BE2C (cell line): Measurements from ENCODE around the gene ZNF836. TPM values are rescaled to one million over a fixed set of nuclear protein-coding genes. Genes with fewer than 3 reads are reported as not detected.

ENCODE experiments used
- DNase-seq: peaks from one replicate; pipeline ENCODE4 v3.0.0-alpha.2; 2020
- H3K27me3 ChIP-seq: fragments of 250-450 bp; sonication (Bioruptor Pico); 2 replicates; pipeline ENCODE4 v1.5.1; 2020; ENCODE audit warnings: mild to moderate bottlenecking
- H3K36me3 ChIP-seq: fragments of 250-450 bp; sonication (Bioruptor Pico); 2 replicates; pipeline ENCODE4 v1.5.1; 2020; ENCODE audit warnings: mild to moderate bottlenecking
- H3K4me1 ChIP-seq: fragments of 250-450 bp; sonication (Bioruptor Pico); 2 replicates; pipeline ENCODE4 v1.5.1; 2020
- H3K4me3 ChIP-seq: 2 replicates; pipeline ENCODE4 v1.5.1; 2011; ENCODE audit warnings: low read depth, low read length
- H3K9me3 ChIP-seq: fragments of 250-450 bp; sonication (Bioruptor Pico); 2 replicates; pipeline ENCODE4 v1.5.1; 2020
- polyA plus RNA-seq: library from polyadenylated mRNA; unstranded; fragments of >200 nt; gene quantifications from one replicate; pipeline ENCODE4 v1.2.1, GENCODE V29; 2012; ENCODE audit warnings: low read depth, missing spikeins; ENCODE audit not compliant: insufficient read length, insufficient read depth
- TF ChIP-seq, protein P1 (sequence below): IDR thresholded peaks from 2 replicates; pipeline ENCODE4 v1.5.1; 2012; ENCODE audit warnings: mild to moderate bottlenecking, low read depth, low read length

Gene ZNF836
- polyA plus RNA-seq, result 2.4 TPM

DNA sequence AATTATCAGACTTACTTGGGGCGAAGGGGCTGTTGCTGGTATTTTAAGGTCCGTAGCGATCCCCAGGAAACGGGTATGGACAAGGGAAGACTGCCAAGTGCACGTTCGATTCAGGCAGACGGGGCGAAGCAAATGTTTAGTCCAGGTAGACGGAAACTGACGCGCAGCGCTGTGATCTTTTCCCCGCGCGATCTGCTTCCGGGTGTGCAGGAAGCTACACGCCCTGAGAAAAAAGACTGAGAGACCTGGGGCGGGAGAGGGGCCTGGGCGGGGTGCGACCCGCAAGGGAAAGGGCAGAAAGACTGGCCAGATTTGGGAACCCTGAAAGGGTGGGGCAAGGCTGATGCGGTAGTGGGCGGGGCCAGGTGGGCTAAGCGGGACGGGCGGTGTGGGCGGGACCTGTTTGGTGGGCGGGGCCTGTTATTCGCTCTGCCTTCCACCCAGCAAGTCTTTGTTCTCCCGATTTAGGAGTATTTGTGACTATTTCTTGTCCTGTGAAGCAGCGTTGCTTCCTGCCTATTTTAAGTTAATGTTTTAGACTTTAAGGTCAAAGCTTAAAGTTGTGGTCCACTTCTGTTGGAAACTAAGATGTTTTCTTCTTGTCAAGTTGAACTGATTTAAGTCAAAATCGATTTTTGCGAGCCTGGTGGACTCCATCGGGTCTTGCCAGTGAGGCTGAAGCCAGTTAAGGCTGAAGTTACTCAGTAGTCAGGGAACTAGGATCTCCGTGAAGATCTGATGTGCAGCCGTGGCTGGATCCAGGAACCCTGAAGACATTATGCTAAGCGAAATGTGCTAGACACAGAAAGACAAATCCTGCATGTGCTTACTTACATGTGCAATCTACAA is at the start of gene ZNF836:
Gene ZNF836, minus strand, starts transcription at position 301 of the 849 bp plus-strand sequence. CDS start 3,549 bp downstream, outside the sequence.
- peak; percentile 83 for DNase-seq
- no peaks in the 10 kb centered on the region for H3K36me3 ChIP-seq
- TF ChIP-seq, protein P1, sequence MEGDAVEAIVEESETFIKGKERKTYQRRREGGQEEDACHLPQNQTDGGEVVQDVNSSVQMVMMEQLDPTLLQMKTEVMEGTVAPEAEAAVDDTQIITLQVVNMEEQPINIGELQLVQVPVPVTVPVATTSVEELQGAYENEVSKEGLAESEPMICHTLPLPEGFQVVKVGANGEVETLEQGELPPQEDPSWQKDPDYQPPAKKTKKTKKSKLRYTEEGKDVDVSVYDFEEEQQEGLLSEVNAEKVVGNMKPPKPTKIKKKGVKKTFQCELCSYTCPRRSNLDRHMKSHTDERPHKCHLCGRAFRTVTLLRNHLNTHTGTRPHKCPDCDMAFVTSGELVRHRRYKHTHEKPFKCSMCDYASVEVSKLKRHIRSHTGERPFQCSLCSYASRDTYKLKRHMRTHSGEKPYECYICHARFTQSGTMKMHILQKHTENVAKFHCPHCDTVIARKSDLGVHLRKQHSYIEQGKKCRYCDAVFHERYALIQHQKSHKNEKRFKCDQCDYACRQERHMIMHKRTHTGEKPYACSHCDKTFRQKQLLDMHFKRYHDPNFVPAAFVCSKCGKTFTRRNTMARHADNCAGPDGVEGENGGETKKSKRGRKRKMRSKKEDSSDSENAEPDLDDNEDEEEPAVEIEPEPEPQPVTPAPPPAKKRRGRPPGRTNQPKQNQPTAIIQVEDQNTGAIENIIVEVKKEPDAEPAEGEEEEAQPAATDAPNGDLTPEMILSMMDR, result no peak
- H3K9me3 ChIP-seq, result no peaks in the 10 kb centered on the region
- no peaks in the 10 kb centered on the region for H3K27me3 ChIP-seq
- H3K4me1 ChIP-seq, result no peaks in the 10 kb centered on the region
- peak within 1 kb of the TSS; percentile 91 for H3K4me3 ChIP-seq

DNA sequence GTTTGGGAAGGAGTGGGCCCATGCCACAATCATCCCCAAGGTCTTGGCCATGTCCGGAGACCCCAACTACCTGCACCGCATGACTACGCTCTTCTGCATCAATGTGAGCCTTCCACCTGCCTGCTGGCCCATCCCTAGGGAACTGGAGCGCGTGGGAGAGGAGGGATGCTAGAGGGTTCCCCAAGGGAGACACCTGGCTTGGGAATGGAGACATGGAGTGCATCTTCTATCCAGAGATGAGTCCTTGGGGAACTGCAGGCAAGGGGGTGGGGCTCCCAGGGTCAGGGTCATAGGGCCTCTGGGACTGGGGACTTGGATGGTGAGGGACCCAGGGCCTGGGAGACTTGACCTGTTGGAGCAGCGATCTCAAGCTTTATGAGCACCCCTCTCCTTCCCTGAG is 49.6 kb upstream of the ZNF836 start:
- DNase-seq, result no peak
- Histone ChIP-seq H3K4me3 (no peak overlapping the region), H3K4me1 (no peaks in the 10 kb centered on the region), H3K27me3 (no peaks in the 10 kb centered on the region), H3K36me3 (peaks cover 97% of the 10 kb centered on the region), H3K9me3 (no peaks in the 10 kb centered on the region)
- TF ChIP-seq, protein P1, result no peak

DNA sequence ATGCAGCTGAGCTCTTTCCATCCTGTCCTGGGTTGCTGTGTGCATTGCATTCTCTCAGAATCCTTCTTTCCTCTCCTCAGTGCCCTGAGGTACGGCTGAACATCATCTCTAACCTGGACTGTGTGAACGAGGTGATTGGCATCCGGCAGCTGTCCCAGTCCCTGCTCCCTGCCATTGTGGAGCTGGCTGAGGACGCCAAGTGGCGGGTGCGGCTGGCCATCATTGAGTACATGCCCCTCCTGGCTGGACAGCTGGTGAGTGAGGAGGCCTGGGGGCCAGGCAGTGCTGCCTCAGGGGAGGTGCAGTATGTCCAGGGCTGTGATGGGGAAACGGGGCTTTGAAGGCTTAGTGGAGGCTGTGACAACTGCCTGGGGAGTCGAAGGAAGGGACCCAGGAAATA is 48.2 kb upstream of the ZNF836 start:
- no peak for DNase-seq
- TF ChIP-seq, protein P1, result no peak
- H3K4me1 ChIP-seq, result no peaks in the 10 kb centered on the region
- no peaks in the 10 kb centered on the region for H3K9me3 ChIP-seq
- no peaks in the 10 kb centered on the region for H3K27me3 ChIP-seq
- peaks cover 100% of the 10 kb centered on the region for H3K36me3 ChIP-seq
- no peak overlapping the region for H3K4me3 ChIP-seq

DNA sequence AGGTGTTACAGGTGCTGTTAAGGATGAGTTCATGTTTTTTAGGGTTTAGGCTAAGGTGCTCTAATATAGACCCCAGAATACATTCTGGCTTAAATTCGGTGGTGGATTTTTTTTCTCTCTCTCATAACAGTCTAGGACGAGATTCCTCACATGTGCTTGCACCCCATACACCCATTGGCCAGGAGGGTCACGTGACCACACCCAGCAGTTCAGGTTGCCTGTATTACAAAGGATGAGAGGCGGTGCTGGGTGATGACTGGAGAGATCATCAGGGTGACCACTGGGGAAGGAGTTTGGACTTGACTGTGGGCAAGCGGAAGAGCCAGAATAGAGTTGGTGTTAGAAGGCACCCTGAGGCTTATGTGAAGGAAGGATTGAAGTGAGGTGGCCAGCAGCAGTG is 46.2 kb upstream of the ZNF836 start:
- H3K36me3 ChIP-seq, result peaks cover 98% of the 10 kb centered on the region
- no peak for DNase-seq
- TF ChIP-seq, protein P1, result no peak
- no peaks in the 10 kb centered on the region for H3K27me3 ChIP-seq
- H3K4me1 ChIP-seq, result no peaks in the 10 kb centered on the region
- H3K4me3 ChIP-seq, result no peak overlapping the region
- H3K9me3 ChIP-seq, result no peaks in the 10 kb centered on the region

DNA sequence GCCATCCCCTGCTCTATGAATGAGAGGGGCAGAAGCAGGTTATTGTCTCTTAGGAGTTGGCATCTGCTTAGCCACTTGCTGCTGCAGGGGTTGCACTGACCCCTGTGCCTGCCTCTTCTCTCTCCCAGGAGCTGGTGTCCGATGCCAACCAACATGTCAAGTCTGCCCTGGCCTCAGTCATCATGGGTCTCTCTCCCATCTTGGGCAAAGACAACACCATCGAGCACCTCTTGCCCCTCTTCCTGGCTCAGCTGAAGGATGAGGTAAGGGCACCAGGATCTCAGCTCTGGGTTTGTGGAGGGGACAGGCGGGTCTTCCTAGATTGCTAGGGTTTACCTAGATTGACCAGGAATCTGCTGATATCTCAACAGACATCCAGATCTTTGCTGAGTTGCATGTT is 45.0 kb upstream of the ZNF836 start:
- TF ChIP-seq, protein P1, result no peak
- Histone ChIP-seq H3K4me3 (no peak overlapping the region), H3K4me1 (no peaks in the 10 kb centered on the region), H3K27me3 (no peaks in the 10 kb centered on the region), H3K36me3 (peaks cover 98% of the 10 kb centered on the region), H3K9me3 (no peaks in the 10 kb centered on the region)
- no peak for DNase-seq

DNA sequence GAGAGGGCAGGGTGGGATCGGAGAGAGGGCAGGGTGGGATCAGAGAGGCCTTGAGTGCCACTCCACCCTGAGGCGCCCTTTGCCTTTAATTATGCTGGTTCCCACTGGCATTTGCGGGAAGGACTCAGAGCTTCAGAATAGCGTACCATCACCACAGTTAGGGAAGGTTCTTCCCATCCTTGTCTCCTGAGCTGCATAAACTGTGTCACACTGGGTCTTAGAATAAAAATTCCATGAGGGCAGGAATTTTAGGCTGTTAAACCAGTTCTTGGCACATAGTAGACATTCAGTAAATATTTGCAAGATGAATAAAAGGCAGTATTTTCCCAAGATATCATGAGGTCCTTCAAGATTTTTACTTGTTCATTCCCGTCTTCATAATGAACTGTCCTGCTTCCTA is 42.8 kb upstream of the ZNF836 start:
- H3K9me3 ChIP-seq, result no peaks in the 10 kb centered on the region
- no peak for DNase-seq
- H3K4me1 ChIP-seq, result no peaks in the 10 kb centered on the region
- H3K27me3 ChIP-seq, result no peaks in the 10 kb centered on the region
- no peak overlapping the region for H3K4me3 ChIP-seq
- H3K36me3 ChIP-seq, result peaks cover 96% of the 10 kb centered on the region
- TF ChIP-seq, protein P1, result no peak
